ENCODE measurements around the gene TRRAP. TPM values are rescaled to one million over a fixed set of nuclear protein-coding genes. Genes with fewer than 3 reads are reported as not detected.

TRRAP gene
- total RNA-seq, 5 donors from 2014 or later (not counting 1 experiment from before 2014, with no cell fraction given), result 53.9 to 71.7 (median 65.8) TPM

DNA sequence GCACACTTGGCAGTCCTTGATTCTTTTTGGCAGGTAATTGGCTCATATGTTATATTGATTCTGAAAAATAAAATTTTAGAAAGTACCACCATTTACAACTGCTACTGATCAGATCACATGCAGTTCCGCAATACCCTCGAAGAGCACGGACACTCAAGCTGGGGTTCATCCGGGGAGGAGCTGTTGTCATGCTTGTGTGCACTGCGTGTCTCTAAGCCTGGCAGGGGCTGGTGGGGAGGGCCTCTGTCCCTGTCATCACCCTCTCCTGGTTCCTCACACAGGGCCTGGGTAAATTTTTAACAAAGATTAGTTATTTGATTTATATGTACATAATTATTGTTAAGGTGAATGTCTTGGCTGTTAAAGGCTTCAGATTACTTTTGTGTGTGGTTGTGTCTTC is 45.2 kb downstream of the TRRAP start:
- no peak for ATAC-seq (replicated peaks in 1 of 4)
- Mint-ChIP-seq H3K36me3 (peaks cover 72% of the 10 kb centered on the region), H3K4me1 (no peaks in the 10 kb centered on the region), H3K27ac (peak overlapping the region in 1 of 2 donors; percentile 28), H3K4me3 (no peak overlapping the region), H3K9me3 (no peaks in the 10 kb centered on the region), H3K27me3 (no peaks in the 10 kb centered on the region)
- H3K27me3 ChIP-seq (replicated peaks in 1 of 2; ENCODE audit: control insufficient read depth in 2 of 2, extremely low read depth in 1 of 2, insufficient read depth in 2 of 2, low read length in 1 of 2), result no peaks in the 10 kb centered on the region
- 95% methylated on average over 3 of the region's 5 CpGs for WGBS (ENCODE audit: insufficient coverage)
- CTCF ChIA-PET, result no interaction called here
- no peaks in the 10 kb centered on the region for H3K9me3 ChIP-seq
- H3K36me3 ChIP-seq (ENCODE audit: control insufficient read depth in 2 of 2, extremely low read depth in 1 of 2, insufficient read depth in 1 of 2, low read length in 1 of 2), result peaks cover 27 to 89% of the 10 kb centered on the region in 2 donors
- no peak overlapping the region for H3K4me3 ChIP-seq (ENCODE audit: control insufficient read depth in 1 of 2, extremely low read depth in 1 of 2, low read length in 1 of 2)
- POLR2A ChIA-PET, result no interaction called here
- no peak overlapping the region for H3K27ac ChIP-seq (ENCODE audit: low read length)
- DNase-seq, result no peak
- H3K4me1 ChIP-seq (ENCODE audit: control insufficient read depth in 1 of 2, extremely low read depth in 1 of 2, insufficient read depth in 2 of 2, low read length in 2 of 2), result no peaks in the 10 kb centered on the region

DNA sequence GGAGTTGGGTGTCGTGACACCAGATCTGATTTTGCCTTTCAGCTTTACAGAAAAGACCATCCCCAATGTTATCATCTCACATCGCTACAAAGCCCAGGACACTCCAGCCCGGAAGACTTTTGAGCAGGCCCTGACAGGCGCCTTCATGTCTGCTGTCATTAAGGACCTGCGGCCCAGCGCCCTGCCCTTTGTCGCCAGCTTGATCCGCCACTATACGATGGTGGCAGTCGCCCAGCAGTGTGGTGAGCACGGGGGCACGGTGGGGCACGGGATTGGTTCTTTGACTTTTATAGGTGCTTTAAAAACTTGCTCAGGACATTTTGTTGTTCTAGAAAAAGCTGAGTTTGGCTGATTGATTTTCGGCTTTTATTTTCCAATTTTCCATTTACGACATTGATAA is 48.8 kb downstream of the TRRAP start:
- no peak for DNase-seq
- Histone ChIP-seq H3K9me3 (no peaks in the 10 kb centered on the region), H3K27ac (ENCODE audit: low read length) (no peak overlapping the region), H3K27me3 (replicated peaks in 1 of 2; ENCODE audit: control insufficient read depth in 2 of 2, extremely low read depth in 1 of 2, insufficient read depth in 2 of 2, low read length in 1 of 2) (no peaks in the 10 kb centered on the region), H3K4me1 (ENCODE audit: control insufficient read depth in 1 of 2, extremely low read depth in 1 of 2, insufficient read depth in 2 of 2, low read length in 2 of 2) (peaks cover 0 to 24% of the 10 kb centered on the region in 2 experiments), H3K36me3 (ENCODE audit: control insufficient read depth in 2 of 2, extremely low read depth in 1 of 2, insufficient read depth in 1 of 2, low read length in 1 of 2) (peaks cover 25 to 84% of the 10 kb centered on the region in 2 donors), H3K4me3 (ENCODE audit: control insufficient read depth in 1 of 2, extremely low read depth in 1 of 2, low read length in 1 of 2) (no peak overlapping the region)
- Mint-ChIP-seq H3K4me1 (peaks cover 5 to 17% (median 17%) of the 10 kb centered on the region in 3 donors), H3K9me3 (no peaks in the 10 kb centered on the region), H3K4me3 (no peak overlapping the region), H3K27ac (peak overlapping the region; percentile 32 to 68), H3K36me3 (peaks cover 62% of the 10 kb centered on the region), H3K27me3 (no peaks in the 10 kb centered on the region)
- ChIA-PET CTCF (no interaction called here), POLR2A (no interaction called here)
- WGBS (ENCODE audit: insufficient coverage), result over 99% methylated on average over 13 of the region's 15 CpGs
- ATAC-seq (replicated peaks in 1 of 4), result no peak

DNA sequence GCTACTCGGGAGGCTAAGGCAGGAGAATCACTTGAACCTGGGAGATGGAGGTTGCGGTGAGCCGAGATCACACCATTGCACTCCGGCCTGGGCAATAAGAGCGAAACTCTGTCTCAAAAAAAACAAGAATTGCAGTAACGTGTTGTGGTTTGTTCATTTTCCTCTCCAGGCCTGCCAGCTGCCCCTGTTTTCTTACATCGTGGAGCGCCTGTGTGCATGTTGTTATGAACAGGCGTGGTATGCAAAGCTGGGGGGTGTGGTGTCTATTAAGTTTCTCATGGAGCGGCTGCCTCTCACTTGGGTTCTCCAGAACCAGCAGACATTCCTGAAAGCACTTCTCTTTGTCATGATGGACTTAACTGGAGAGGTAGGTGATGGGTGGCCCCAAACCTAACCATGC is 52.1 kb downstream of the TRRAP start:
- Mint-ChIP-seq H3K27me3 (no peaks in the 10 kb centered on the region), H3K4me3 (peak overlapping the region in 2 of 3 donors; percentile 73 to 80), H3K9me3 (no peaks in the 10 kb centered on the region), H3K4me1 (peaks cover 5 to 32% (median 19%) of the 10 kb centered on the region in 3 donors), H3K36me3 (peaks cover 65% of the 10 kb centered on the region), H3K27ac (peak overlapping the region; percentile 86 to 90)
- H3K4me3 ChIP-seq (ENCODE audit: control insufficient read depth in 1 of 2, extremely low read depth in 1 of 2, low read length in 1 of 2), result no peak overlapping the region
- peaks cover 21 to 86% of the 10 kb centered on the region in 2 donors for H3K36me3 ChIP-seq (ENCODE audit: control insufficient read depth in 2 of 2, extremely low read depth in 1 of 2, insufficient read depth in 1 of 2, low read length in 1 of 2)
- ChIA-PET POLR2A (interaction anchor here in 1 of 2 donors (0.5 kb wide), 1 partner anchor 400 kb away, joined by 3 read pairs; no protein-coding TSS in a partner anchor), CTCF (interaction anchor here in 1 of 2 donors (1.0 kb wide), 1 partner anchor 51 kb away, joined by 4 read pairs; no protein-coding TSS in a partner anchor)
- H3K4me1 ChIP-seq (ENCODE audit: control insufficient read depth in 1 of 2, extremely low read depth in 1 of 2, insufficient read depth in 2 of 2, low read length in 2 of 2), result peaks cover 0 to 29% of the 10 kb centered on the region in 2 experiments
- WGBS (ENCODE audit: insufficient coverage), result 71% methylated on average over 7 of the region's 10 CpGs
- no peaks in the 10 kb centered on the region for H3K27me3 ChIP-seq (replicated peaks in 1 of 2; ENCODE audit: control insufficient read depth in 2 of 2, extremely low read depth in 1 of 2, insufficient read depth in 2 of 2, low read length in 1 of 2)
- peak overlapping the region; percentile 70 for H3K27ac ChIP-seq (ENCODE audit: low read length)
- no peaks in the 10 kb centered on the region for H3K9me3 ChIP-seq
- ATAC-seq (replicated peaks in 1 of 4) (peak; percentile 39 to 60 (median 50)), DNase-seq (peak in 6 of 35 experiments; percentile 4 to 44 (median 6))

DNA sequence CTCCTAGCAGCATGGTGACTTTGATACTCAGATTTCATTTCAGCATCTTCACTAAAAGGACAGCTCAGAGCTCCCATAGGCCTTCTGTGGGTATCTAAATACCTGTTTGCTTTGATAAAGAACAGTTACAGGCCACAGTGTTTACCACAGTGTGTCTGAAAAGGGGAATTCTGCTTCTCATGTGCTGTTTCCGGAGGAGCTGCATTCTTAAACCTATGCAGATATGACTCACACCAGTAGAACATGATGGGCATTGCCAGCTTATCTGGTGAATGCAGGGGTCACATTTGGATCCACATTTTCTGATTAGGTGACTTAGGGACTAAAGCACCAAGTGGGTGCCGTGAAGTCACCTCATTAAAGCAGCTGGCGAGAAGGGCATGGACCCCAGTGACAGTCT is 52.6 kb downstream of the TRRAP start:
- Histone ChIP-seq H3K4me3 (ENCODE audit: control insufficient read depth in 1 of 2, extremely low read depth in 1 of 2, low read length in 1 of 2) (peak overlapping the region in 1 of 2 donors; percentile 4), H3K36me3 (ENCODE audit: control insufficient read depth in 2 of 2, extremely low read depth in 1 of 2, insufficient read depth in 1 of 2, low read length in 1 of 2) (peaks cover 20 to 84% of the 10 kb centered on the region in 2 donors), H3K4me1 (ENCODE audit: control insufficient read depth in 1 of 2, extremely low read depth in 1 of 2, insufficient read depth in 2 of 2, low read length in 2 of 2) (peaks cover 0 to 29% of the 10 kb centered on the region in 2 experiments), H3K27ac (ENCODE audit: low read length) (peak overlapping the region; percentile 70), H3K9me3 (no peaks in the 10 kb centered on the region), H3K27me3 (replicated peaks in 1 of 2; ENCODE audit: control insufficient read depth in 2 of 2, extremely low read depth in 1 of 2, insufficient read depth in 2 of 2, low read length in 1 of 2) (no peaks in the 10 kb centered on the region)
- Mint-ChIP-seq H3K27ac (peak overlapping the region; percentile 86 to 90), H3K36me3 (peaks cover 65% of the 10 kb centered on the region), H3K4me3 (peak overlapping the region; percentile 64 to 80 (median 73)), H3K4me1 (peaks cover 5 to 33% (median 19%) of the 10 kb centered on the region in 3 donors), H3K27me3 (no peaks in the 10 kb centered on the region), H3K9me3 (no peaks in the 10 kb centered on the region)
- ATAC-seq (replicated peaks in 1 of 4) (peak; percentile 83 to 93 (median 90)), DNase-seq (peak in 18 of 35 experiments; percentile 3 to 74 (median 9))
- 63% methylated on average over 3 of the region's 3 CpGs for WGBS (ENCODE audit: insufficient coverage)
- ChIA-PET POLR2A (interaction anchor here in 1 of 2 donors (0.5 kb wide), 1 partner anchor 399 kb away, joined by 3 read pairs; no protein-coding TSS in a partner anchor), CTCF (interaction anchor here in 1 of 2 donors (1.0 kb wide), 1 partner anchor 51 kb away, joined by 4 read pairs; no protein-coding TSS in a partner anchor)

DNA sequence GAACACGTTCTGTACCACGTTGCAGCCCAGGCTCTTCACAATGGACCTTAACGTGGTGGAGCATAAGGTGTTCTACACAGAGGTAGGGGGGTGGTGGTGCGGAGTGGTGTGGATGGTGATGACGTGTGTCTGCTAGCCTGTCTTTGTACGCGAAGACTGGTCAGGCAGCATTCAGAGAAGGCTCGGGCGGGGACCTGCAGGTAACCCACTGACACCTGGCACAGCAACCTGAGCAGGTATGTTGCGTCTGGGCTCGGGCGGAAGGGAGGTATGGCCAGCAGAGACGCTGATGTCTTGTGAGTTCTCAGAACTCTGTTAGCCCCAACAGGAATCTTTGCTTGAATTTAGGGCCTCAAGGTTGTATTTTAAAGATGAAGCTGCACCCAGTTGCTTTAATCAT is 55.0 kb downstream of the TRRAP start:
- Mint-ChIP-seq H3K36me3 (peaks cover 55% of the 10 kb centered on the region), H3K27me3 (no peaks in the 10 kb centered on the region), H3K9me3 (no peaks in the 10 kb centered on the region), H3K4me3 (no peak overlapping the region), H3K27ac (no peak overlapping the region), H3K4me1 (peaks cover 5 to 33% (median 19%) of the 10 kb centered on the region in 3 donors)
- H3K27me3 ChIP-seq (replicated peaks in 1 of 2; ENCODE audit: control insufficient read depth in 2 of 2, extremely low read depth in 1 of 2, insufficient read depth in 2 of 2, low read length in 1 of 2), result no peaks in the 10 kb centered on the region
- DNase-seq, result no peak
- 98% methylated on average over 13 of the region's 13 CpGs for WGBS (ENCODE audit: insufficient coverage)
- H3K4me1 ChIP-seq (ENCODE audit: control insufficient read depth in 1 of 2, extremely low read depth in 1 of 2, insufficient read depth in 2 of 2, low read length in 2 of 2), result peaks cover 0 to 29% of the 10 kb centered on the region in 2 experiments
- no peaks in the 10 kb centered on the region for H3K9me3 ChIP-seq
- no peak overlapping the region for H3K4me3 ChIP-seq (ENCODE audit: control insufficient read depth in 1 of 2, extremely low read depth in 1 of 2, low read length in 1 of 2)
- ChIA-PET POLR2A (no interaction called here), CTCF (interaction anchor here in 1 of 2 donors (0.7 kb wide), 1 partner anchor 903 kb away, joined by 4 read pairs; no protein-coding TSS in a partner anchor)
- no peak for ATAC-seq (replicated peaks in 1 of 4)
- peaks cover 14 to 89% of the 10 kb centered on the region in 2 donors for H3K36me3 ChIP-seq (ENCODE audit: control insufficient read depth in 2 of 2, extremely low read depth in 1 of 2, insufficient read depth in 1 of 2, low read length in 1 of 2)
- no peak overlapping the region for H3K27ac ChIP-seq (ENCODE audit: low read length)

DNA sequence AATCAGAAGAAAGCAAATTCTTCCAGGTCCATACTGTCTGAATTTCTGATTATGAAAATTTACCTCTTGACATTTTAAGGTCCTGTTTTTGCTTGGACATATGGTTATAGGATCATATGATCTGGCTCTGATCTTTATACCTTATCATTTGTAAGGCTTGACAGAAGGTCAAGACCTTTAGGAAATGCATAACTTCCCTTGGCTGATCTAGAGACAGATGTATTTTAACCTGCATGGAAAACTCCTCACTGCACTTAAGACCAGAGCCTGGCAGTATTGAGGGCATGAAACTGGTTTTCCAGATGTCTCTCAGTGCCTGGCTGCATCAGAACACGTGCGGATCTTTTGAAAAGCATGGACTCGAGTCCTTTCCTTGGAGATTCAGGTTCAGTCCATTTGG is 55.9 kb downstream of the TRRAP start:
- Histone ChIP-seq H3K27ac (ENCODE audit: low read length) (no peak overlapping the region), H3K9me3 (no peaks in the 10 kb centered on the region), H3K4me1 (ENCODE audit: control insufficient read depth in 1 of 2, extremely low read depth in 1 of 2, insufficient read depth in 2 of 2, low read length in 2 of 2) (peaks cover 0 to 26% of the 10 kb centered on the region in 2 experiments), H3K4me3 (ENCODE audit: control insufficient read depth in 1 of 2, extremely low read depth in 1 of 2, low read length in 1 of 2) (no peak overlapping the region), H3K27me3 (replicated peaks in 1 of 2; ENCODE audit: control insufficient read depth in 2 of 2, extremely low read depth in 1 of 2, insufficient read depth in 2 of 2, low read length in 1 of 2) (no peaks in the 10 kb centered on the region), H3K36me3 (ENCODE audit: control insufficient read depth in 2 of 2, extremely low read depth in 1 of 2, insufficient read depth in 1 of 2, low read length in 1 of 2) (peaks cover 8 to 87% of the 10 kb centered on the region in 2 donors)
- POLR2A ChIA-PET, result no interaction called here
- WGBS (ENCODE audit: insufficient coverage), result 100% methylated on average over 2 of the region's 3 CpGs
- Mint-ChIP-seq H3K4me3 (no peak overlapping the region), H3K4me1 (peaks cover 5 to 33% (median 19%) of the 10 kb centered on the region in 3 donors), H3K9me3 (no peaks in the 10 kb centered on the region), H3K27ac (no peak overlapping the region), H3K36me3 (peaks cover 61% of the 10 kb centered on the region), H3K27me3 (no peaks in the 10 kb centered on the region)
- ATAC-seq (replicated peaks in 1 of 4) (no peak), DNase-seq (no peak)
- CTCF ChIA-PET, result no interaction called here
